A673 (cell line): ENCODE measurements around the gene RHO.

ENCODE experiments used
- EZH2 ChIP-seq: fragments of 200-600 bp; sonication (generic); IDR thresholded peaks from 2 replicates; pipeline ENCODE4 v1.6.1; 2017; ENCODE audit warnings: borderline replicate concordance, low read depth, mild to moderate bottlenecking, mixed read lengths, antibody characterized with exemption, low read length; ENCODE audit not compliant: poor library complexity, severe bottlenecking
- TF ChIP-seq, protein P1 (sequence below): fragments of 300-800, 200-600 bp; sonication (generic); conservative IDR thresholded peaks from 2 replicates; pipeline ENCODE4 v1.5.1; 2017; ENCODE audit warnings: low read depth, mild to moderate bottlenecking, antibody characterized with exemption, low read length, moderate library complexity, mixed read lengths

DNA sequence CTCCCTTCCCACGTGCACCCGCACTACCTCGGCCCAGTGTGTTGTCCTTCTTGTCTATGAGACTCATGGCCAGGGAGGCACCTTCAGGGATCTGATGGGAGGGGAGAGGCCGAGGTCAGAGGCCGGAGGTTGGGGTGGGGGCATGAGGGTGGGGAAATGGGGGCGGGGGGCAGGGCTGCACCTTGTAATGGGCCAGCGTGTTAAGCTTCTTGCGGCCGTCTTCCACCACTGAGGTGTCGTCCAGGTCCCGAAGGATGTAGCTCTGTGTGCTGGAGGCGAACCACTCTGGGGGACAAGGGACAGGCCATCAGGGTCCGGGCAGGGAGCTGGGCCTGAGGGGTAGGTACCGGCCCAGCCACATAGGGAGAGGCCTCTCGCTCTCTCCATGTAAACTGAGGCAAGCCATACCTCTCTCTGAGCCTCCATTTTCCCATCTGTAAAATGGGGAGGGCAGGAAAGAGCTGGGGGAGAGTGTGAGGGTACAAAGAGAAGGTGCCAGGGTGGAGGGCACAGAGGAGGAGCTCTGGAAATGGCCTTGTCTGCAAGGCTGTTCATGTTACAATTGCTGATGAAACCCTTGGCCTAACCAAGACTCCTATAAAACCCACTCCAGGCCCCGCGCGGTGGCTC lies 33.3 kb downstream of the RHO start:
- TF ChIP-seq EZH2 = no peak
- TF ChIP-seq, protein P1, sequence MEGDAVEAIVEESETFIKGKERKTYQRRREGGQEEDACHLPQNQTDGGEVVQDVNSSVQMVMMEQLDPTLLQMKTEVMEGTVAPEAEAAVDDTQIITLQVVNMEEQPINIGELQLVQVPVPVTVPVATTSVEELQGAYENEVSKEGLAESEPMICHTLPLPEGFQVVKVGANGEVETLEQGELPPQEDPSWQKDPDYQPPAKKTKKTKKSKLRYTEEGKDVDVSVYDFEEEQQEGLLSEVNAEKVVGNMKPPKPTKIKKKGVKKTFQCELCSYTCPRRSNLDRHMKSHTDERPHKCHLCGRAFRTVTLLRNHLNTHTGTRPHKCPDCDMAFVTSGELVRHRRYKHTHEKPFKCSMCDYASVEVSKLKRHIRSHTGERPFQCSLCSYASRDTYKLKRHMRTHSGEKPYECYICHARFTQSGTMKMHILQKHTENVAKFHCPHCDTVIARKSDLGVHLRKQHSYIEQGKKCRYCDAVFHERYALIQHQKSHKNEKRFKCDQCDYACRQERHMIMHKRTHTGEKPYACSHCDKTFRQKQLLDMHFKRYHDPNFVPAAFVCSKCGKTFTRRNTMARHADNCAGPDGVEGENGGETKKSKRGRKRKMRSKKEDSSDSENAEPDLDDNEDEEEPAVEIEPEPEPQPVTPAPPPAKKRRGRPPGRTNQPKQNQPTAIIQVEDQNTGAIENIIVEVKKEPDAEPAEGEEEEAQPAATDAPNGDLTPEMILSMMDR = no peak
